Tongue (tissue), 2 donors: ENCODE data around the gene KNDC1. TPM values are rescaled to one million over a fixed set of nuclear protein-coding genes. Genes with fewer than 3 reads are reported as not detected.

ENCODE experiments used
- DNase-seq: peaks from one replicate; pipeline ENCODE4 v3.0.0-alpha.2; 2015
- total RNA-seq: library from RNA; depleted of rRNA; stranded (reverse); fragments of >200 nt; gene quantifications from one replicate; pipeline ENCODE4 v1.2.3, GENCODE V29; 2014

KNDC1 gene
- total RNA-seq, 1 donor from 2014 or later: 1.7 TPM

DNA sequence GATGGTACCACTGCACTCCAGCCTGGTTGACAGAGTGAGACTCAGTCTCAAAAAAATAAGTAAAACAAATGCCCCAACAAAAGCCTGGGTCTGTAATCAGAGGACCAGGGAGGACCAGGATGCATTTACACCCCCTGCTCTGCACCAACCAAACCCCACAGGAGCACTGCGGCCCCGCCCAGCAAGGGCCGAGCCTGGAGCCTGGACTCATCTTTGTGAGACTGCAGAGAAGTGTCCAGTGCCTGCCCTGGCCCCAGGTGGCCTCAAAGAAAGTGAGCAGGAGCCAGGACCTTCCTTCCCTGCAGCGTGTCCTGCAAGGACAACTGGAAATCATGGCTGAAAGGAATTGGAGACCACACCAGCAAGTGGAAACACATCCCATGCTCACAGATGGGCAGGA lies 31.6 kb downstream of the KNDC1 start:
- no peak for DNase-seq

DNA sequence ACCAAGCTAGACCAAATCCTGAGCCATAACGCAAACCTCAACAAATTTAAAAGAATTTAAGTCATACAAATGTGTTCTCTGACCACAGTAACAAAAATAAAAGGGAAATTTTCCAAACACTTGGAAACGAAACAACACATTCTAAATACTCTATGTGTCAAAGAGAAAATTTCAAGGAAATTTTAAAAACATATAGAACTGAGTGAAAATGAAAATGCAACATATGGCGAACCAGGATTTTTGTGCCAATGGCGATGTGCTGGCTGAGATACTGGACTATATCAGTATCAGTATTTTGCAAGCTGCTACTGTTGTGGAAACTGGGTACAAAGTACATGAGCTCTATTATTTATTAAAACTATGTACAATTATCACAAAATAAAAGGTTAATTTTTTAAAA lies 34.1 kb downstream of the KNDC1 start:
- DNase-seq: no peak

DNA sequence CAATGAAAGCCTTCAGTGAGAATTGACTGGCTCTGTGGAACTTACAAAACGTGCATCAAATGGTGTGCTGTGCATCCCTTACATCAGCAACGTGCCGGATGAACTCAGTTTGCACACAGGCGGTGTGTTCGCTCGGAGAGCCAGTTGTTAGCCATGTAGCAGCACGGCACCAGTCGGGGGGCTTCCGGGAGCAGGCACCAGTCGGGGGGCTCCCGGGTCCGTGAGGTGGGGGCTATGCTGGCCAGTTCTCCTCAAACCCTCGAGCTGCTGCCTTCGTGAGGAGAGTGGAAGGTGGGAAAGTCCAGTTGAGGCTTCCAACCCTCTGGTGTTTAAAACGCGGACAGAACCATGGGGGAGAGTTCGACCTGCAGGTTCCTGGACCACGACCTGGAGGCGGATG lies 35.1 kb downstream of the KNDC1 start:
- no peak for DNase-seq

DNA sequence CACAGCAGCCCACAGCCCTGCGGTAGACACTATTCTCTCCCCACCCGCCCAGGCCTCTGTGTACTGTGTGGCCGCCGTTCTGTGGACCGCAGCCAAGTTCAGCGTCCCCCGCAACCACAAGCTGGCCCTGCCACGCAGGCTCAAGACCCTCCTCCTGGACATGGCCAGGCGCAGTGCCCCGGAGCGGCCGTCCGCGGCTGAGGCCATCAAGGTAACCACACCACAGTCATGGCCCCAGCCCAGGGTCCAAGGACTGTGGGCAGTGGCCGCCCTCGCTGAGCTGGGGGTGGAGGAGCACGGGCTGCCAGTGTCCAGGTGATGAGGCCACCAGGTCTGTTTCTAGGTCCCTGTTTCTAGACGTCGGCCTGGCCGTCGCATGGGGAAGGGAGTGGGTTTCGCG lies 35.6 kb downstream of the KNDC1 start:
- no peak for DNase-seq

GRCh38 chr10:133196221-133196915 lies 36.3 kb downstream of the KNDC1 start:
- peak; percentile 56 for DNase-seq

GRCh38 chr10:133196936-133197758 lies 37.1 kb downstream of the KNDC1 start:
- no peak for DNase-seq

GRCh38 chr10:133197786-133198185 lies 37.8 kb downstream of the KNDC1 start:
- no peak for DNase-seq

DNA sequence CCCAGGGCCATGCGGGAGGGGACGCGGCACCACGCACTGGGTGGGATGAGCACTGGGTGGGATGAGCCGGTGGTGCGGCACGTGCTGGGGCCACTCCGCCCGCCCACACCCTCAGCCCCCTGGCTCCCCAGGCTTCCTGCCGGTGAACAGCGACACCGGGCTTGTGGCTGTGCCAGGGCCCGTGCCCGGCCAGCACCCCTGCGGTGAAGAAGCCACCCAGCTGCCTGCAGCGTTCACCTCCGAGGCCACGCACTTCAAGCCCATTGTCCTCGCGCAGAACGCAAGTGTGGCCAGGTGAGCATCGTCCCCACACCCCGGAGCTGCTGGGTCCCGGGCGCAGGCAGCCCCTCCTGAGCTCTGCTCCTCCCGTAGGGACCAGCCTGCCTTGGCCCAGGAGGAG lies 38.2 kb downstream of the KNDC1 start:
- no peak for DNase-seq

- DNase-seq: no peak
Observed at GRCh38 chr10:133198621-133199487, 38.8 kb downstream of the KNDC1 start.

DNA sequence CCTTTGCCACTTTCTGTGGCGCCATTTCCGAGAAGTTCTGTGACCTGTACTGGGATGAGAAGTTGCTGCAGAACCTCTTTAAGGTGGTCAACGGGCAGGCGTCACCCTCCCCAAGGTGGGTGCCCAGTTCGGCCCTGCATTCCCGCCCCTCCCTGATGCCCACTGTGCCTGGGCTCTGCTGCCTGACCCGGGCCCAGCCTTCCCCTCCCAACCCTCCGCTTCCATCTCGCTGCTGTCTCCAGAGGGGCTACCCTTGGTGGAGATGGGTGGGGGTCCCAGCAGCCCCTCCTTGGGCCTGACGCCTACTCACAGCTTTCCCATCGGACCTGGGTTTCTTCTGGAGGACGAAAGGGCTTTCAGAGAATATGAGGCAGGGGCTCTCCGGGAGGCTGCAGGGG lies 39.5 kb downstream of the KNDC1 start:
- no peak for DNase-seq

GRCh38 chr10:133199992-133200611 lies 40.1 kb downstream of the KNDC1 start:
- no peak for DNase-seq

DNA sequence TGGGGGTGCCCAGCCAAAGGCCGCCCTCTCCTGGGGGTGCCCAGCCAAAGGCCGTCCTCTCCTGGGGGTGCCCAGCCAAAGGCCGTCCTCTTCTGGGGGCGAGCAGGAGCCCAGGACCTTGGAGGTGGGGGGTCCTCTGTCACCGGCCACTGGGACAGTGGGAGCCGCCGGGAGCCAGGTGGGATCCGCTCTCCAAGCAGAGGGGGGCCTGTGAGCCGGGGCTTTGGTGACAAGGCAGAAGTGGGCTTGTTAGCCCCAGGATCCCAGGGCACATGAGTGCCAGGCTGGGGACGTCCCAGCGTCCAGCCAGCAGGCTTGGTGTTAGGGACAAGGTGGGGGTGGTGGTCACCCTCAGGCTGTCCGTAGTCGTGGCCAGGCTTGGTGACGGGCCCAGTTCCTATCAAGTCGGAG lies 40.6 kb downstream of the KNDC1 start:
- no peak for DNase-seq

GRCh38 chr10:133201151-133201947 lies 41.3 kb downstream of the KNDC1 start:
- DNase-seq: no peak

- no peak for DNase-seq
Observed at GRCh38 chr10:133201948-133202725, 42.1 kb downstream of the KNDC1 start.

- DNase-seq: no peak
Observed at GRCh38 chr10:133202778-133203651, 43.0 kb downstream of the KNDC1 start.

GRCh38 chr10:133203652-133204195 lies 43.7 kb downstream of the KNDC1 start:
- DNase-seq: no peak

GRCh38 chr10:133204226-133205015 lies 44.4 kb downstream of the KNDC1 start:
- no peak for DNase-seq

- no peak for DNase-seq
Observed at GRCh38 chr10:133205146-133205545, 45.1 kb downstream of the KNDC1 start.
